H1 (cell line): ENCODE measurements around the gene DOHH. TPM values are rescaled to one million over a fixed set of nuclear protein-coding genes. Genes with fewer than 3 reads are reported as not detected.

ENCODE experiments used
- CTCF ChIA-PET: fragments of 300-600 bp; sonication (Branson Sonifier 250); formaldehyde crosslinking; loops from one replicate; lab custom pipeline; 2021; ENCODE audit not compliant: partially characterized antibody; lab: Charles Lee
- POLR2A ChIA-PET: fragments of 300-600 bp; sonication (Branson Sonifier 250); formaldehyde crosslinking; loops from one replicate; lab custom pipeline; 2021; ENCODE audit warnings: inconsistent platforms; ENCODE audit not compliant: partially characterized antibody; lab: Charles Lee
- DNase-seq, 2 experiments: peaks; one replicate each; pipeline versions ENCODE4 v3.0.0 to v3.0.0-alpha.2; 2010 to 2022; ENCODE audit warnings: low spot score in 2 of 2, low read depth in 1 of 2, mixed read lengths in 1 of 2
- FAIRE-seq: peaks from 2 replicates; lab custom pipeline; 2011; peaks lifted over from hg19 to GRCh38; lab: Jason Lieb, UNC
- H2AFZ ChIP-seq: 2 replicates; pipeline ENCODE4 v1.8.1; 2012; ENCODE audit warnings: low read length, inconsistent platforms
- H2AK5ac ChIP-seq: 2 replicates; pipeline ENCODE4 v1.6.1; 2013; ENCODE audit warnings: low read depth, low read length
- H2BK120ac ChIP-seq: replicated peaks from 2 replicates; pipeline ENCODE3; 2013; ENCODE audit warnings: low read depth, low read length, inconsistent platforms
- H2BK12ac ChIP-seq: 2 replicates; pipeline ENCODE4 v1.6.1; 2013; ENCODE audit warnings: low read depth, low read length
- H2BK15ac ChIP-seq: 2 replicates; pipeline ENCODE4 v1.6.1; 2013; ENCODE audit warnings: low read length
- H2BK20ac ChIP-seq: 2 replicates; pipeline ENCODE4 v1.6.1; 2013; ENCODE audit warnings: low read length
- H2BK5ac ChIP-seq: 2 replicates; pipeline ENCODE4 v1.6.1; 2013; ENCODE audit warnings: low read depth, low read length
- H3K14ac ChIP-seq: 2 replicates; pipeline ENCODE4 v1.6.1; 2013; ENCODE audit warnings: inconsistent platforms; ENCODE audit not compliant: insufficient read length
- H3K18ac ChIP-seq: 2 replicates; pipeline ENCODE4 v1.6.1; 2013; ENCODE audit warnings: low read length; ENCODE audit errors: extremely low read depth
- H3K23ac ChIP-seq: 2 replicates; pipeline ENCODE4 v1.6.1; 2013; ENCODE audit warnings: inconsistent platforms; ENCODE audit not compliant: insufficient read length
- H3K23me2 ChIP-seq: 2 replicates; pipeline ENCODE4 v1.6.1; 2013; ENCODE audit warnings: low read depth, low read length
- H3K27ac ChIP-seq: 2 replicates; pipeline ENCODE4 v1.6.1; 2011; ENCODE audit warnings: low read depth, low read length, inconsistent platforms
- H3K27me3 ChIP-seq, 4 experiments: replicated peaks in 1 of 4; 1 replicate in 1 of 4; 2 replicates in 3 of 4; pipeline versions ENCODE4 v1.6.1 to v1.8.1; 2011 to 2013; ENCODE audit warnings: low read length in 3 of 4, mild to moderate bottlenecking in 3 of 4, inconsistent platforms in 2 of 4, mixed read lengths in 2 of 4, moderate library complexity in 1 of 4; ENCODE audit not compliant: control insufficient read depth in 3 of 4, insufficient read depth in 3 of 4; ENCODE audit errors: extremely low read depth in 1 of 4
- H3K36me3 ChIP-seq, 4 experiments: 2 replicates each; pipeline versions ENCODE4 v1.6.1 to v1.8.1; 2011 to 2013; ENCODE audit warnings: mild to moderate bottlenecking in 4 of 4, low read length in 3 of 4, moderate library complexity in 2 of 4, control low read depth in 1 of 4, inconsistent platforms in 1 of 4; ENCODE audit not compliant: insufficient read depth in 4 of 4, control insufficient read depth in 2 of 4
- H3K4ac ChIP-seq: replicated peaks from 2 replicates; pipeline ENCODE3; 2013; ENCODE audit warnings: low read length, low read depth, mixed read lengths, inconsistent platforms; ENCODE audit not compliant: insufficient read length
- H3K4me1 ChIP-seq, 4 experiments: replicated peaks in 1 of 4; 1 replicate in 1 of 4; 2 replicates in 3 of 4; pipeline versions ENCODE4 v1.6.1 to v1.8.1; 2011 to 2013; ENCODE audit warnings: low read length in 3 of 4, inconsistent platforms in 2 of 4, mixed read lengths in 1 of 4; ENCODE audit not compliant: insufficient read depth in 4 of 4, control insufficient read depth in 3 of 4
- H3K4me2 ChIP-seq, 2 experiments: 2 replicates each; pipeline versions ENCODE4 v1.6.1 to v1.8.1; 2011 to 2013; ENCODE audit warnings: low read depth in 2 of 2, low read length in 2 of 2, control low read depth in 1 of 2, inconsistent platforms in 1 of 2, mild to moderate bottlenecking in 1 of 2; ENCODE audit not compliant: insufficient read depth in 1 of 2
- H3K4me3 ChIP-seq, 4 experiments: fragments of 200-600, 300-600 bp in 1 of 4; sonication (generic), shearing (Covaris generic), sonication (Bioruptor Twin) in 1 of 4; 2 replicates each; pipeline versions ENCODE4 v1.5.1 to v1.8.1; 2011 to 2016; ENCODE audit warnings: low read length in 4 of 4, low read depth in 3 of 4, control low read depth in 2 of 4, inconsistent platforms in 2 of 4, mild to moderate bottlenecking in 2 of 4, mixed read lengths in 1 of 4, moderate library complexity in 1 of 4; ENCODE audit not compliant: insufficient read depth in 2 of 4; ENCODE audit errors: extremely low read depth in 1 of 4
- H3K56ac ChIP-seq: replicated peaks from 2 replicates; pipeline ENCODE3; 2013; ENCODE audit warnings: low read depth, mild to moderate bottlenecking, mixed read lengths, low read length, inconsistent platforms; ENCODE audit not compliant: insufficient read length
- H3K79me1 ChIP-seq: 2 replicates; pipeline ENCODE4 v1.6.1; 2013; ENCODE audit warnings: low read depth, low read length, control low read depth
- H3K79me2 ChIP-seq, 2 experiments: 2 replicates each; pipeline versions ENCODE4 v1.6.1 to v1.8.1; 2012 to 2013; ENCODE audit warnings: low read length in 2 of 2, mild to moderate bottlenecking in 2 of 2, inconsistent platforms in 1 of 2; ENCODE audit not compliant: insufficient read depth in 2 of 2, control insufficient read depth in 1 of 2
- H3K9ac ChIP-seq, 4 experiments: replicated peaks in 1 of 4; 1 replicate in 1 of 4; 2 replicates in 3 of 4; pipeline versions ENCODE4 v1.6.1 to v1.8.1; 2011 to 2013; ENCODE audit warnings: low read depth in 3 of 4, low read length in 3 of 4, control low read depth in 2 of 4, mild to moderate bottlenecking in 2 of 4, moderate library complexity in 2 of 4, inconsistent platforms in 1 of 4; ENCODE audit errors: extremely low read depth in 1 of 4
- H3K9me3 ChIP-seq, 2 experiments: 2 replicates each; pipeline versions ENCODE4 v1.6.1 to v1.8.1; 2012 to 2013; ENCODE audit warnings: mild to moderate bottlenecking in 2 of 2, moderate library complexity in 2 of 2, control low read depth in 1 of 2, inconsistent platforms in 1 of 2, low read depth in 1 of 2, low read length in 1 of 2, mixed read lengths in 1 of 2; ENCODE audit not compliant: insufficient read depth in 2 of 2
- H4K20me1 ChIP-seq, 2 experiments: replicated peaks in 1 of 2; 2 replicates each; pipeline versions ENCODE3 to v1.8.1; 2011 to 2013; ENCODE audit warnings: inconsistent platforms in 2 of 2, low read length in 2 of 2, mild to moderate bottlenecking in 1 of 2; ENCODE audit not compliant: insufficient read depth in 2 of 2, control insufficient read depth in 1 of 2
- H4K5ac ChIP-seq: 2 replicates; pipeline ENCODE4 v1.6.1; 2013; ENCODE audit warnings: low read length, low read depth, mixed read lengths, inconsistent platforms; ENCODE audit not compliant: insufficient read length
- H4K8ac ChIP-seq: 2 replicates; pipeline ENCODE4 v1.8.0; 2013; ENCODE audit warnings: mild to moderate bottlenecking, moderate library complexity, low read length, inconsistent platforms; ENCODE audit not compliant: insufficient read depth; ENCODE audit errors: extremely low read depth
- H4K91ac ChIP-seq: replicated peaks from 2 replicates; pipeline ENCODE3; 2013; ENCODE audit warnings: low read length, mixed read lengths, inconsistent platforms; ENCODE audit not compliant: insufficient read length
- GABPA ChIP-seq: IDR thresholded peaks from 2 replicates; pipeline ENCODE4 v1.6.1; 2011; ENCODE audit warnings: mild to moderate bottlenecking, low read length, moderate library complexity, borderline replicate concordance; ENCODE audit not compliant: insufficient read depth
- KDM4A ChIP-seq: IDR thresholded peaks from one replicate; pipeline ENCODE4 v1.7.1; 2012; ENCODE audit warnings: low read depth, mild to moderate bottlenecking, moderate library complexity, low read length, inconsistent platforms; ENCODE audit not compliant: severe bottlenecking
- KDM5A ChIP-seq: fragments of 200-600 bp; IDR thresholded peaks from 2 replicates; pipeline ENCODE4 v1.7.1; 2012; ENCODE audit warnings: mild to moderate bottlenecking, low read length, inconsistent platforms, mixed read lengths
- SAP30 ChIP-seq: fragments of 300-600 bp; sonication (generic); IDR thresholded peaks from 2 replicates; pipeline ENCODE4 v1.7.1; 2012; ENCODE audit warnings: low read length, moderate library complexity, mild to moderate bottlenecking, inconsistent platforms; ENCODE audit not compliant: insufficient read depth, insufficient replicate concordance
- SP4 ChIP-seq: IDR thresholded peaks from 2 replicates; pipeline ENCODE4 v1.6.1; 2012; ENCODE audit warnings: low read length, inconsistent platforms
- TAF7 ChIP-seq: optimal IDR thresholded peaks from 2 replicates; pipeline ENCODE3; 2011; ENCODE audit warnings: low read depth, mild to moderate bottlenecking, inconsistent platforms, low read length, moderate library complexity, borderline replicate concordance
- TCF12 ChIP-seq: IDR thresholded peaks from 2 replicates; pipeline ENCODE4 v1.6.1; 2011; ENCODE audit warnings: low read depth, mild to moderate bottlenecking, low read length
- ZNF274 ChIP-seq: IDR thresholded peaks from 2 replicates; pipeline ENCODE4 v1.7.0; 2012; ENCODE audit warnings: low read length, borderline replicate concordance; ENCODE audit errors: extremely low read depth
- WGBS, 2 experiments: shearing (Covaris generic) in 1 of 2; methylation state at CpG; one replicate each; pipeline versions ENCODE4 v1.1.6 to v1.1.7; 2013 to 2015; ENCODE audit warnings: low lambda C conversion rate in 2 of 2, mixed read lengths in 2 of 2, inconsistent platforms in 1 of 2, low coverage in 1 of 2, missing lambda C conversion rate in 1 of 2; ENCODE audit not compliant: insufficient replicate concordance in 2 of 2, insufficient coverage in 1 of 2, insufficient read length in 1 of 2; ENCODE audit errors: extremely low coverage in 1 of 2, missing lambda C conversion rate in 1 of 2; 5-methylcytosine and 5-hydroxymethylcytosine counted together
- polyA plus RNA-seq, 7 experiments: library from polyadenylated mRNA; depleted of rRNA in 3 of 7; stranded (reverse) in 5 of 7; unstranded in 2 of 7; fragments of >200 nt in 5 of 7; fragments of 200-250 nt in 2 of 7; gene quantifications; 1 replicate in 5 of 7; 2 replicates in 1 of 7; 4 replicates in 1 of 7; pipeline versions ENCODE4 v1.2.1 to v1.2.3, GENCODE V29; 2011 to 2013; ENCODE audit warnings: missing spikeins in 2 of 7, mixed read lengths in 2 of 7
- total RNA-seq: library from RNA; stranded (reverse); fragmentation: NEBNext Ultra II Directional; extraction: Animal tissue kit (Norgen Biotek cat#: 25700); gene quantifications from 2 replicates; pipeline ENCODE4 v1.2.1, GENCODE V29; 2021
- TF ChIP-seq, protein P1 (sequence below), 3 experiments: IDR thresholded peaks; 1 replicate in 2 of 3; 2 replicates in 1 of 3; pipeline versions ENCODE4 v1.5.1 to v1.6.1; 2011; ENCODE audit warnings: low read length in 3 of 3, mild to moderate bottlenecking in 3 of 3, inconsistent platforms in 2 of 3, low read depth in 1 of 3, moderate library complexity in 1 of 3; ENCODE audit not compliant: insufficient read depth in 1 of 3; ENCODE audit errors: control extremely low read depth in 1 of 3
- TF ChIP-seq, protein P2 (sequence below): IDR thresholded peaks from 2 replicates; pipeline ENCODE4 v1.6.1; 2012; ENCODE audit warnings: inconsistent platforms

Gene DOHH
- total and polyA plus RNA-seq, 2 of the 8 experiments (the other 6 are each of a cell fraction or from before 2014, with no cell fraction given) = 7.3 to 17.7 TPM

DNA sequence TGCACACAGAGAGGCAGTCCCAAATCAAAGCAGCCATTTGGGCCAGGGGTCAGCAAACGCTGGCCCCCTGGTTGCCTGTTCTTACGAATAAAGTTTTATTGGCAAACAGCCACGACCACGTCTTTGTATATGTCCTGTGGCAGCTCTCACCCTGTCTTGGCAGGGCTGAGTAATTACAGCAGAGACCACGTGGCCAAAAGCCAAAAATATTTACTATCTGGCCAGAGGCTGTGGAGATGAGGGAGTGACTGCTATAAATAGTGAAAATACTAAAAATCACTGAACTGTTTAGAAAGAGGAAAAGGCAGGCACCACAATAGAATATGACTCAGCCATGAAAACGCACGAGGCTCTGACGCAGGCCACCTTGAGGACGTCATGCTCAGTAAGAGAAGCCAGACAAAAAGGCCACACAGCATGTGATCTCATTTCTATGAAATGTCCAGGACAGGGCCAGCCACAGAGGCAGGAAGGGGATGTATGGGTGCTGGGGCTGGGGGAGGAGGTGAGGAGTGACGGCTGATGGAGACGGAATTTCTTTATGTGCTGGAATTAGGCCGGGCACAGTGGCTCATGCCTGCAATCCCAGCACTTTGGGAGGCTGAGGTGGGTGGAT lies 49.6 kb downstream of the DOHH start:
- POLR2A ChIA-PET = no interaction called here
- Histone ChIP-seq H4K5ac (no peak overlapping the region), H3K27ac (no peak overlapping the region), H2BK15ac (no peak overlapping the region), H4K8ac (no peak overlapping the region), H2BK120ac (no peak overlapping the region), H3K14ac (no peak overlapping the region), H4K20me1 (no peaks in the 10 kb centered on the region), H3K27me3 (no peaks in the 10 kb centered on the region), H4K91ac (no peak overlapping the region), H3K4me2 (no peak overlapping the region), H3K23me2 (no peaks in the 10 kb centered on the region), H2BK12ac (no peak overlapping the region), H2BK20ac (no peak overlapping the region), H3K4me3 (no peak overlapping the region), H3K23ac (no peak overlapping the region), H2BK5ac (no peak overlapping the region), H3K18ac (no peak overlapping the region), H3K4ac (no peak overlapping the region), H3K36me3 (no peaks in the 10 kb centered on the region), H3K9ac (no peak overlapping the region), H2AK5ac (no peak overlapping the region), H3K79me2 (no peaks in the 10 kb centered on the region), H3K9me3 (no peaks in the 10 kb centered on the region), H3K4me1 (no peaks in the 10 kb centered on the region), H3K79me1 (no peaks in the 10 kb centered on the region), H2AFZ (no peak overlapping the region), H3K56ac (no peak overlapping the region)
- 84% methylated on average over 12 of the region's 12 CpGs; no CpG with 5 or more reads in 1 of the 2 experiments for WGBS, 2 experiments
- no peak for DNase-seq
- no peak for FAIRE-seq
- CTCF ChIA-PET = interaction anchor here (4.8 kb wide), 1 partner anchor 21 kb away, joined by 22 read pairs; no protein-coding TSS in a partner anchor
- TF ChIP-seq GABPA = no peak
- no peak for TF ChIP-seq KDM4A
- TF ChIP-seq, protein P1, sequence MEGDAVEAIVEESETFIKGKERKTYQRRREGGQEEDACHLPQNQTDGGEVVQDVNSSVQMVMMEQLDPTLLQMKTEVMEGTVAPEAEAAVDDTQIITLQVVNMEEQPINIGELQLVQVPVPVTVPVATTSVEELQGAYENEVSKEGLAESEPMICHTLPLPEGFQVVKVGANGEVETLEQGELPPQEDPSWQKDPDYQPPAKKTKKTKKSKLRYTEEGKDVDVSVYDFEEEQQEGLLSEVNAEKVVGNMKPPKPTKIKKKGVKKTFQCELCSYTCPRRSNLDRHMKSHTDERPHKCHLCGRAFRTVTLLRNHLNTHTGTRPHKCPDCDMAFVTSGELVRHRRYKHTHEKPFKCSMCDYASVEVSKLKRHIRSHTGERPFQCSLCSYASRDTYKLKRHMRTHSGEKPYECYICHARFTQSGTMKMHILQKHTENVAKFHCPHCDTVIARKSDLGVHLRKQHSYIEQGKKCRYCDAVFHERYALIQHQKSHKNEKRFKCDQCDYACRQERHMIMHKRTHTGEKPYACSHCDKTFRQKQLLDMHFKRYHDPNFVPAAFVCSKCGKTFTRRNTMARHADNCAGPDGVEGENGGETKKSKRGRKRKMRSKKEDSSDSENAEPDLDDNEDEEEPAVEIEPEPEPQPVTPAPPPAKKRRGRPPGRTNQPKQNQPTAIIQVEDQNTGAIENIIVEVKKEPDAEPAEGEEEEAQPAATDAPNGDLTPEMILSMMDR (IDR thresholded peaks at IDR 0.05; ENCODE audit: control extremely low read depth in 1 of 3, insufficient read depth in 1 of 3, low read depth in 1 of 3, low read length in 3 of 3) = no peak
- TF ChIP-seq, protein P2, sequence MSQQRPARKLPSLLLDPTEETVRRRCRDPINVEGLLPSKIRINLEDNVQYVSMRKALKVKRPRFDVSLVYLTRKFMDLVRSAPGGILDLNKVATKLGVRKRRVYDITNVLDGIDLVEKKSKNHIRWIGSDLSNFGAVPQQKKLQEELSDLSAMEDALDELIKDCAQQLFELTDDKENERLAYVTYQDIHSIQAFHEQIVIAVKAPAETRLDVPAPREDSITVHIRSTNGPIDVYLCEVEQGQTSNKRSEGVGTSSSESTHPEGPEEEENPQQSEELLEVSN = no peak
- no peak for TF ChIP-seq SP4
- no peak for TF ChIP-seq TCF12
- no peak for TF ChIP-seq SAP30
- no peak for TF ChIP-seq KDM5A
- TF ChIP-seq TAF7 = no peak
- TF ChIP-seq ZNF274 = no peak
